Limb (tissue), 2 donors: Measurements from ENCODE around the gene WDR82.

Source experiments
- DNase-seq, 2 donors: peaks; one replicate each; pipeline ENCODE4 v3.0.0-alpha.2; 2016; ENCODE audit errors: extremely low spot score in 2 of 2

The WDR82 gene

GRCh38 chr3:52205727-52206372 is 72.6 kb downstream of the WDR82 start:
- DNase-seq: no peak
